Measurements from ENCODE around the gene KCNG2. TPM values are rescaled to one million over a fixed set of nuclear protein-coding genes. Genes with fewer than 3 reads are reported as not detected.

The KCNG2 gene
- total and polyA plus RNA-seq, 2 experiments from 2014 or later: not detected

DNA sequence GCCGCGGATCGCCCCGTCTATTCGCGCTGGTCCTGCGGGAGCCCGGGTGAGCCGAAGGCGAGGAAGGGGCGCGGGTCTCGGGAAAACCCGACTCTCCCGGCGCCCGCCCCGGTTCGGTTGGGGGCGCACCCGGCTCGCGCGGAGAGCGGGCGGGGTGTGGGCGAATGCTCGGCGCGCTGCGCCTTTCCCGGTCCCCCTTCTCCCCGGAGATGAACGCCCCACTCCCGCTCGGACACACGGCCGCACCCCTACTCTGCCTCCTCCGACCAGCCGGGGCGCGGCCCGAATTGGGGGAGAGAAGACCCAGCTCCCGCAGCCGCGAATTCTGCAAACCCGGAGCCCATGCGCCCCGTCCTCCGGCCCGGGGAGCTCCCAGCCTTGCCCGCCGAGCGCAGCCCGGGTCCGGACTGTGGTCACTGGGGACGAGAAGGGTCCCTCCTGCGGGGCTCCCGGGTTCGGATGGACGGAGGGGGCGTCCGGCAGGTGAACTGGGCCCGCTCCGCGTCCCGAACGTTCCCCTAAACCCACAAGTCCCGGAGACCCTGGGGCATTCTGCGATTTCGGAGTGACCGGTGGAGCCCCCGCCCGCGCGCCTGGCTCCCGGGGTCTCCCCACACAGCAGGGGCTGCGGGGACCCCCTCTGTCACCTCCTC is 734 bp downstream of the KCNG2 start:
- Histone ChIP-seq H4K20me1 (ENCODE audit: insufficient read depth, poor library complexity, severe bottlenecking) (no peaks in the 10 kb centered on the region), H3K9me3 (ENCODE audit: low read depth) (no peaks in the 10 kb centered on the region), H3K36me3 (replicated peaks; ENCODE audit: insufficient read depth, low read depth) (no peaks in the 10 kb centered on the region), H3K4me2 (peak overlapping the region; percentile 89), H3K27ac (no peak overlapping the region), H3K27me3 (peaks cover 36% of the 10 kb centered on the region), H3K79me2 (no peaks in the 10 kb centered on the region), H3K9me2 (replicated peaks; ENCODE audit: insufficient read depth) (no peaks in the 10 kb centered on the region), H2AFZ (peak overlapping the region; percentile 56), H3K4me1 (ENCODE audit: insufficient read depth) (peaks cover 9% of the 10 kb centered on the region), H3K4me3 (peak overlapping the region; percentile 39)
- DNase-seq (ENCODE audit: low spot score): no peak
- no peak for TF ChIP-seq EZH2 (IDR thresholded peaks at IDR 0.05; ENCODE audit: borderline replicate concordance)
- TF ChIP-seq, protein P1, sequence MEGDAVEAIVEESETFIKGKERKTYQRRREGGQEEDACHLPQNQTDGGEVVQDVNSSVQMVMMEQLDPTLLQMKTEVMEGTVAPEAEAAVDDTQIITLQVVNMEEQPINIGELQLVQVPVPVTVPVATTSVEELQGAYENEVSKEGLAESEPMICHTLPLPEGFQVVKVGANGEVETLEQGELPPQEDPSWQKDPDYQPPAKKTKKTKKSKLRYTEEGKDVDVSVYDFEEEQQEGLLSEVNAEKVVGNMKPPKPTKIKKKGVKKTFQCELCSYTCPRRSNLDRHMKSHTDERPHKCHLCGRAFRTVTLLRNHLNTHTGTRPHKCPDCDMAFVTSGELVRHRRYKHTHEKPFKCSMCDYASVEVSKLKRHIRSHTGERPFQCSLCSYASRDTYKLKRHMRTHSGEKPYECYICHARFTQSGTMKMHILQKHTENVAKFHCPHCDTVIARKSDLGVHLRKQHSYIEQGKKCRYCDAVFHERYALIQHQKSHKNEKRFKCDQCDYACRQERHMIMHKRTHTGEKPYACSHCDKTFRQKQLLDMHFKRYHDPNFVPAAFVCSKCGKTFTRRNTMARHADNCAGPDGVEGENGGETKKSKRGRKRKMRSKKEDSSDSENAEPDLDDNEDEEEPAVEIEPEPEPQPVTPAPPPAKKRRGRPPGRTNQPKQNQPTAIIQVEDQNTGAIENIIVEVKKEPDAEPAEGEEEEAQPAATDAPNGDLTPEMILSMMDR (IDR thresholded peaks at IDR 0.05; ENCODE audit: poor library complexity): no peak
- no peak for TF ChIP-seq EZH2phosphoT487 (IDR thresholded peaks at IDR 0.05; ENCODE audit: low read depth, severe bottlenecking, unreplicated experiment)
- 3% methylated on average over 54 of the region's 78 CpGs for WGBS (ENCODE audit: low lambda C conversion rate, missing lambda C conversion rate)

DNA sequence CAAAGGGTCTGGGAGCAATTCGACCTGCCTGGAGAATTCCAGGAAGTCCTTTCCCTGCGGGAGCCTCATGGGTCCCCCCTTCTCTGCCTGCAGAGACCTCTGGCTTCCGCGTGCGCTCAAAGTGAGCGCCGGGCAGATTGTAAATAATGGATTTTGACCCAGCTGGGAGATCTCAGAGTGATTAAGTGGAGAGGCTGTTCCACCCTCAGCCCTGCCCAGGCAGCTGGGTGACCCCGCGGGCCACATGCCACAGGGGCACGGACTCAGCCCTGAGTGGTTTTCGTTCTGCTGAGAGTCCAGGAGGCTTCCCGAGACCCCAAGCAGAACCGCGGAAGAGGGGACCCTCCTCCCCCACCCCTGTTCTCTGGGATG is 1.2 kb downstream of the KCNG2 start:
- Histone ChIP-seq H3K9me3 (ENCODE audit: low read depth) (no peaks in the 10 kb centered on the region), H3K4me1 (ENCODE audit: insufficient read depth) (peaks cover 9% of the 10 kb centered on the region), H3K4me3 (peak overlapping the region; percentile 39), H3K27me3 (peaks cover 36% of the 10 kb centered on the region), H3K27ac (no peak overlapping the region), H3K4me2 (peak overlapping the region; percentile 89), H3K9me2 (replicated peaks; ENCODE audit: insufficient read depth) (no peaks in the 10 kb centered on the region), H3K79me2 (no peaks in the 10 kb centered on the region), H3K36me3 (replicated peaks; ENCODE audit: insufficient read depth, low read depth) (no peaks in the 10 kb centered on the region), H2AFZ (peak overlapping the region; percentile 56), H4K20me1 (ENCODE audit: insufficient read depth, poor library complexity, severe bottlenecking) (no peaks in the 10 kb centered on the region)
- 9% methylated on average over 11 of the region's 14 CpGs for WGBS (ENCODE audit: low lambda C conversion rate, missing lambda C conversion rate)
- DNase-seq (ENCODE audit: low spot score): peak; percentile 34
- TF ChIP-seq EZH2phosphoT487 (IDR thresholded peaks at IDR 0.05; ENCODE audit: low read depth, severe bottlenecking, unreplicated experiment) (no peak), EZH2 (IDR thresholded peaks at IDR 0.05; ENCODE audit: borderline replicate concordance) (no peak)
- TF ChIP-seq, protein P1 (IDR thresholded peaks at IDR 0.05; ENCODE audit: poor library complexity): no peak

DNA sequence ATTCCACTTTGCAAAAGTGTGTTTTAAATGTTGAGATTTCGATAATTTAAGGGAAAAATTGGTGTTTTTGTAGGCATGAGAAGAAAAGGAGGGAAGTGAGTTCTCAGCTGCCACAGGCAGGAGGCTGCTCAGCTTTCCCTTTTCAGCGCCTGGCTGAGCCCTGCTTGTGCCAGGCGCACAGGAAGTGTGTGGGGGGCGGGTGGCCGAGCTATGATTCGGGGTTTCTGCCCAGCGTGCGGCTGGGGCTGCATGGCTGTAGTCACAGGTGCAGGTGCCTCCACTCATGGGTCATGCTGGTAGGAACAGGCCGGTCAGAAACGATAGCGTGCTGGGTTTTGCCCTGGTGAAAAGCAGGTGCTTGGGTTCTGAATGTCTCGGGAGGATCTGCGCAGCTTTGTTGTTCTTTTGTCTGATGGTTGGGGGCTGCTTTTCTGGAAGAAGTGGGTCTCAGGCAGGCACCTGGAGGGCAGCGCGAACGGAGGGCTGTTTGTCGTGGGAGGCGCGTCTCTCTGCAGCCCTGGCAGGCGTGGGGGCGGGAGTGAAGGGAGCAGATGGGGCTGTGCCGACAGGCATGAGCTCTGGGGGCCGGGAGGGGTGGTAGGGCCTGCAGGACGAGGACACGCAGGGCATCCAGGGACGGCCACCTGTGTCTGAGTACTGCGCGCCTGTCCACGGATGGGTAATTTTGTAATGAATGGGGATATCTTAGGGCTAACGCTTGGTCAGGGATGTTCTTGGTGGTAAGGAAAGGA is 2.1 kb downstream of the KCNG2 start:
- peak overlapping the region; percentile 89 for H3K4me2 ChIP-seq
- no peaks in the 10 kb centered on the region for H3K79me2 ChIP-seq
- H2AFZ ChIP-seq: no peak overlapping the region
- no peaks in the 10 kb centered on the region for H4K20me1 ChIP-seq (ENCODE audit: insufficient read depth, poor library complexity, severe bottlenecking)
- TF ChIP-seq, protein P1 (IDR thresholded peaks at IDR 0.05; ENCODE audit: poor library complexity): no peak
- TF ChIP-seq EZH2phosphoT487 (IDR thresholded peaks at IDR 0.05; ENCODE audit: low read depth, severe bottlenecking, unreplicated experiment) (no peak), EZH2 (IDR thresholded peaks at IDR 0.05; ENCODE audit: borderline replicate concordance) (no peak)
- no peaks in the 10 kb centered on the region for H3K9me3 ChIP-seq (ENCODE audit: low read depth)
- no peaks in the 10 kb centered on the region for H3K9me2 ChIP-seq (replicated peaks; ENCODE audit: insufficient read depth)
- no peak for DNase-seq (ENCODE audit: low spot score)
- H3K4me3 ChIP-seq: no peak overlapping the region
- peaks cover 36% of the 10 kb centered on the region for H3K27me3 ChIP-seq
- WGBS (ENCODE audit: low lambda C conversion rate, missing lambda C conversion rate): 89% methylated on average over 30 of the region's 30 CpGs
- H3K36me3 ChIP-seq (replicated peaks; ENCODE audit: insufficient read depth, low read depth): no peaks in the 10 kb centered on the region
- H3K27ac ChIP-seq: no peak overlapping the region
- H3K4me1 ChIP-seq (ENCODE audit: insufficient read depth): peaks cover 9% of the 10 kb centered on the region
